Central memory CD4-positive, alpha-beta T cell (primary cell): ENCODE data around the gene FER.
"Not testable (repeated sequence)": the region's sequence is repeated elsewhere in the genome, so short reads cannot be mapped to it uniquely, and the experiment has no call there.

ENCODE experiments used
- DNase-seq: peaks from one replicate; pipeline ENCODE4 v3.0.0; 2022

The FER gene

DNA sequence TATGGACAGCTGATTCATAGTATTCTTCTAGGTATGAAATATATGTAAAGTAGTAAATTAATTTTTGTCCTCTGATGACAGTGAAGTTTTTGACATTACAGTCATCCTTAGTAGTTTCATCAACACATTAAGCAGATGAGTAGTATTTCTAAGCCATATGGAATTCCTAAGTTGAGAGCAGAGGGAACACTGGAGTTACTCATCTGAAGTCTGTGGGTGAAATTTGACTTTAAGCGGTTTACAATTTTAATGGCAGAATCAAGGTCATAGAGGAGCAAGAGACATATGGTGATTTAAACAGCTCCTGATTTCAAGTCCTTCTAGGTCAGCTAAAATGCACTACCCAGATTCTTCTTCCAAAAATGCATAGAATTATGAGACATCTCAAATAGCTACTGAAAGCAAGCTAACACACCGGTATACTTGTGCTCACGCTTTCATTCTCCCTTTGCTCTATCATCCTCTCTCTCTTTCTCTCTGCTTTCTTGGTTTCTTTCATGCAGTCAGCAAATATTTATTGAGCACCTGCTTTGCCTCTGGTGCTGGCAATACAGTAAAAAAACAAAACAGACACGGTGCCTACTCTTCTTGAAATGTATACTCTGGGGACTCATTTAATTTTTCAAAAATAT lies 235.9 kb downstream of the FER start:
- DNase-seq: no peak

DNA sequence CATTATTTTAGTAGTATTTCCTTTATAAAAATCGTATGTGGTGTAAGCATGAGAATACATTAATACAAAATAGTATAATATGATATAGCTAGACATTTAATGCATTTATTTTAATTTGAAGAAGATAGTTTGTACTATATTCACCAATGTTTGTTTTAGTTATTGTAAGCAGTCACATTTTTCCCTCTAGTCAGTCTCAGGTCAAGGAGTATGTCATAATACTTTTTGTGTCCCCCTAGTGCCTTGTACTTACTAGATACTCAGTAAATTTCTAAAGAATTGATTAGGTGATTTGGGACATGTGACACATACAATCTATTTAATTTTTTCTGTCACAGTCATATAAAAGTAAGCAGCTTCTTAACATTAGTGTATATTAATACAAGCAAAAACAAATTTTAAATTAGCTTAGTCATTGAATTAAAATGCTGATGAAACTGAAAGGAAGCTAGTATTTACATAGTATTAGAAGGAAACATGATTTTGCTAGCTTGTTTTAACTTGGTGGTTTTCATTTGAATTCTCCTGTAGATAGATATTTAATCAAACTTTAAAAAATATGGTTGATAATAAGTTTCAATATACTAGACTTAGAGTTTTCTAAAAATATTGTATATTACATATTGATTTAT lies 242.2 kb downstream of the FER start:
- no peak for DNase-seq

DNA sequence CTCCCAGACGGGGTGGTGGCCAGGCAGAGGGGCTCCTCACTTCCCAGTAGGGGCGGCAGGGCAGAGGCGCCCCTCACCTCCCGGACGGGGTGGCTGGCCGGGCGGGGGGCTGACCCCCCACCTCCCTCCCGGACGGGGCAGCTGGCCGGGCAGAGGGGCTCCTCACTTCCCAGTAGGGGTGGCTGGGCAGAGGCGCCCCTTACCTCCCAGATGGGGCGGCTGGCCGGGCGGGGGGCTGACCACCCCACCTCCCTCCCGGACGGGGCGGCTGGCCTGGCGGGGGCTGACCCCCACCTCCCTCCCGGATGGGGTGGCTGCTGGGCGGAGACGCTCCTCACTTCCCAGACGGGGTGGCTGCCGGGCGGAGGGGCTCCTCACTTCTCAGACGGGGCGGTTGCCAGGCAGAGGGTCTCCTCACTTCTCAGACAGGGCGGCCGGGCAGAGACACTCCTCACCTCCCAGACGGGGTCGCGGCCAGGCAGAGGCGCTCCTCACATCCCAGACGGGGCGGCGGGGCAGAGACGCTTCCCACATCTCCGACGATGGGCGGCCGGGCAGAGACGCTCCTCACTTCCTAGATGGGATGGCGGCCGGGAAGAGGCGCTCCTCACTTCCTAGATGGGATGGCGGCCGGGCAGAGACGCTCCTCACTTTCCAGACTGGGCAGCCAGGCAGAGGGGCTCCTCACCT lies 244.8 kb downstream of the FER start:
- not testable (repeated sequence) for DNase-seq

DNA sequence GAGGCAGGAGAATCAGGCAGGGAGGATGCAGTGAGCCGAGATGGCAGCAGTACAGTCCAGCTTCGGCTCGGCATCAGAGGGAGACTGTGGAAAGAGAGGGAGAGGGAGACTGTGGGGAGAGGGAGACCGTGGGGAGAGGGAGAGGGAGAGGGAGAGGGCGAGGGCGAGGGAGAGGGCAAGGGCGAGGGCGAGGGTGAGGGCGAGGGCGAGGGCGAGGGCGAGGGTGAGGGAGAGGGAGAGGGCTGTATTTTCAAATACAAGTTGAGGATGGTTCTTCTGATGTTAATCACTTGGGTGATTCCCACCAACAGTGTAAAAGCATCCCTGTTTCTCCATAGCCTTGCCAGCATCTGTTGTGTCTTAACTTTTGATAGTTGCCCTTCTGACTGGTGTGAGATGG lies 245.7 kb downstream of the FER start:
- DNase-seq: not testable (repeated sequence)

DNA sequence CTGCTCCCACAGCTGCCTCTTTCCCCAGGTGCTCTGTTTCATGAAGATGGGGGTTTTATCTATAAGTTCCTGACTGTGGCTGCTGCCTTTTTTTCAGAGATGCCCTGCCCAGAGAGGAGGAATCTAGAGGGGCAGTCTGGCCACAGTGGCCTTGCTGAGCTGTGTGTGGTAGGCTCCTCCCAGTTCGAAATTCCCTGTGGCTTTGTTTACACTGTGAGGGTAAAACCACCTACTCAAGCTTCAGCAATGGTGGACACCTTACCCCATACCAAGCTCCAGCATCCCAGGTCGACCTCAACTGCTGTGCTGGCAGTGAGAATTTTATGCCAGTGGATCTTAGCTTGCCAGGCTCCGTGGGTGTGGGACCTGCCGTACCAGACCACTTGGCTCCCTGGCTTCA lies 250.0 kb downstream of the FER start:
- DNase-seq: no peak

DNA sequence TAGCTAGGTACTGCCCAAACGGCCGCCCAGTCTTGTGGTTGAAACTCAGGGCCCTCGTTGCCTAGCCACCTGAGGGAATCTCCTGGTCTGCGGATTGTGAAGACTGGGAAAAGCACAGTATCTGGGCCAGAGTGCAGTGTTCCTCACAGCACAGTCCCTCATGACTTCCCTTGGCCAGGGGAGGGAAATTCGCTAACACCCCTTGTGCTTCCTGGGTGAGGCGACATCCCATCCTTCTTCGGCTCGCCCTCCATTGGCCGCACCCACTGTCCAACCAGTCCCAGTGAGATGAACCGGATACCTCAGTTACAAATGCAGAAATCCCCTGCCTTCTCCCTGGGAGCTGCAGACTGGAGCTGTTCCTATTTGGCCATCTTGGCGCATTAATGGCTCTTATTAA lies 250.5 kb downstream of the FER start:
- DNase-seq: no peak

DNA sequence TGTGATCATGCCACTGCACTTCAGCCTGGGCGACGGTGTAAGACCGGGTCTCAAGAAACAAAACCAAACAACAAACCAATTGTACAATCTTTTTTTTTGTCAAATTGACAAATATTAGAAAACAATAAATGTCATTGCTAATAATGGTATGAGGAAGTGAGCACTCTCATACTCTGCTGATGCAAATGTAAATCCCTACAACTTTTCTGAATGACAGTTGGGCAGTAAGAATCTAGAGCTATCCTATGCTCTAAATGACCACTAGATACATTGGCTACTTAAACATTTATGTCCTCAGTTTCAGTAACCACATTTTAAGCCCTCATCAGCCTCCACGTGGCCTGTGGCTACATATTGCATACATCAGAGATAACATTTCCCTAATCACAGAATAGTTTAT lies 256.2 kb downstream of the FER start:
- no peak for DNase-seq

DNA sequence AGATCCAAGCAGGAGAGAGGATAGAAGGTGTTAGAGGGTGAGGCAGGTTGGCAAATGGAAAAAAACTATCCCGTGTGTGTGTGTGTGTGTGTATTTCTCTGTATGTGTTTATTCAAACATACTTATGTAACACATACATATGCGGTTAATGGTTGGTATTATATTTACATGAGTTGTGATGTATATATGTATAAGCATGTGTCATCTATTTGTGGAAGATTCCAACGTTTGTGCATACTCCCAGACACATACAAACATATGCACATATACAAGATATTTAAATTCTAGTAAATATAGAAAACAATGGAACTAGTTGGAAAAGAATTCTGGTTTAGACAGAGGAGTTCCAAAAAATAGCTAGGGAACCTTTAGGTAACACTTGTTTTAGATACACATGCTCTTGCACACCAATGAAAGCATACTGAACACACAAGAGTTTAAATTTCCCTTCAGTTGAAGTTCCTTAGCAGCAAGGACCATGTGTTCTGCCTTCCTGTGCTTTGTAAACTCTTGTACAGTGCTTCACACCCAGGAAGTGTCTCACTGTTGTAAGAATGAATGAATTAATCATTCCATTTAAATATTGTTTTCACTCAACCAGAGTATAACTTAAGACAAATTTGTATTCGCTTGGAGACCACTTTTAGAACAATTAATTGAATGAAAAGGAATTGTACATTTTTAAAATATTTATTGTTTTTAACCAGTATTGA lies 257.8 kb downstream of the FER start:
- no peak for DNase-seq

DNA sequence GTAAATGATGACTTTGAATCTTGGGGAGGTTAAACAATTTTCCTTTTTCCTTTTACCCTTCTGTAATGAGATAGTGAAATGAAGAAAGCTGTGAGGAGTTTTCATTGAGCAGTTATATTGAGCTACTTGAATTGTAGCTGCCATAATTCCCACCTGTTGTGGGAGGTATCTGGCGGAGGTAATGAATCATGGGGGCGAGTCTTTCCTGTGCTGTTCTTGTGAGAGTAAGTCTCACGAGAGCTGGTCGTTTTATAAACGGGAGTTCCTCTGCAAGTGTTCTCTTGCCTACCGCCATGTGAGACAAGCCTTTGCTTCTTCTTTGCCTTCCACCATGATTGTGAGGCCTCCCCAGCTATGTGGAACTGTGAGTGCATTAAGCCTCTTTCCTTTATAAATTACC lies 258.4 kb downstream of the FER start:
- DNase-seq: no peak

DNA sequence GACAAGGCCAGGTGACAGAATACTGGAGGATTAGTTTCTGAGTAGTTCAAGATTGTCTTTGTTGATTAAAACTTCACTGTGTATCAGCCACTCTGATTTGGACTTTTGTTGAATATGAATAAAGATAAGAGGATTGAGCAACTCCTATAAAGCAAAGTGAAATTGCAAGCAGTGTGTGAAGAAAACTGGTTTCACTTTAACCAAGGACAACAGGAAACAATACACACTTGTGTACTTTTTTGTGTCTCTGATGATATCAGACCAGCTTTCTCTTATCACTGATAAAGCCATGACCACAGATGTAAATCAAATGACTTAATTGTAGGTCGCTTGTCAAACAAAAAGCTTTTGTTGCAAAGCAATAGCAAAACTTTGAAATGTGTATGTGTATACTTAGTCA lies 268.6 kb downstream of the FER start:
- no peak for DNase-seq

DNA sequence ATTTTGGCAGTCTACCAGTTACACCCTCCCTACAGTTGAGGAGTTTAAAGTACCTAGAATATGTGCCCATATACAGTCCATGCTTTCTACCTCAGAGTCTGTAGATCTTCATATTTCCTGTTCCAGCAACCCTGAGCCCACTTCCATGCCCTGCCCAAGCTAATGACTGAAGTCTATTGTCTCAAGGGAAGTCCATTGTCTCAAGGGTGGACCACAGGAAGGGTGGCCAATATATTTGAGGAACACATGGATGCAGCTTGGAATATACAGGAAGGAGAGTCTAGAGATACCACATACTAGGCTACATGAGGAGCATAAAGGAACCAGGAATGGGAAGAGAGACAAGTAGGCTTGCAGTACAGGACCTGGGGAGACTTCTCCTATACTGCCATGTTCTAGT lies 274.4 kb downstream of the FER start:
- no peak for DNase-seq

DNA sequence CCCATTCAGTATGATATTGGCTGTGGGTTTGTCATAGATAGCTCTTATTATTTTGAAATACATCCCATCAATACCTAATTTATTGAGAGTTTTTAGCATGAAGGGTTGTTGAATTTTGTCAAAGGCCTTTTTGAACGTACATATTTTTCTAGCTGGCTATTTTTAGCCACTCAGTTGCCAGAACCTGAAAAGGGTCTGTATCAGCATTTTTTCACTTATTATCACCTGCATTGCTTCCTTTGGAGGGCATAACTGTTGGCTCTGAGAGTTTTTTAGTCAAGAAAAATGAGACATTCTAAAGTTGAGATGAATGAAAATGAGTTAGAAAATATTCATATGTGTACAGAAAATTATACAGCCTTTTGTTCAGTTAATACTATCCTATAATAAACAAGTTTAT lies 278.0 kb downstream of the FER start:
- not testable (repeated sequence) for DNase-seq

DNA sequence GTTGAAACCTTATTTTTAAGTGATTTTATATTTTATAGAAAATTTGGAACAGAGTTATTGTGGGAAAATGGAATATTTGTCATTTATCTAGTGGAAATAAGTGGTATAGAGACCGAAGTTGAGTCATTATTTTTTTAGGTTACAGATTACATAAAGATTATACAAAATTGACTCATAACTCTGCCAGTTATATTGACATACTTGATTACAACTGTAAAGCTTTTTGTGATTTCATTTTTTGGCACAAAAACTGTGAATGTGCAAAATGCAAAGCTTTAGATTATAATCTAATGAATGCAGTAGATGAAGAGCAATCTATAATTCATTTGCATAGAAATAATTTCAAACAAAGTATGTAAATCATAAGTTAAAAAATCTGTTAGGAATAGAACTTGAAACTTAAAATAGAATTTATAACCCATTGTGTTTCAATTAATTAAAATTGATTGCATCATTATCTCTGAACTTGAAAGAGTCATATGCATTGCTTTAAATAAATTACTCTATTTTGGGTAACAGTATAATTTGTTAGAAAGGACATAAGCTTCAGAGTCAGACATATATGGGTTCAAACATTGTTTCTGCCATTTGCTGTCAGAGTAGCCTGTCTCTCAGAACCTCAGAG lies 280.4 kb downstream of the FER start:
- no peak for DNase-seq

DNA sequence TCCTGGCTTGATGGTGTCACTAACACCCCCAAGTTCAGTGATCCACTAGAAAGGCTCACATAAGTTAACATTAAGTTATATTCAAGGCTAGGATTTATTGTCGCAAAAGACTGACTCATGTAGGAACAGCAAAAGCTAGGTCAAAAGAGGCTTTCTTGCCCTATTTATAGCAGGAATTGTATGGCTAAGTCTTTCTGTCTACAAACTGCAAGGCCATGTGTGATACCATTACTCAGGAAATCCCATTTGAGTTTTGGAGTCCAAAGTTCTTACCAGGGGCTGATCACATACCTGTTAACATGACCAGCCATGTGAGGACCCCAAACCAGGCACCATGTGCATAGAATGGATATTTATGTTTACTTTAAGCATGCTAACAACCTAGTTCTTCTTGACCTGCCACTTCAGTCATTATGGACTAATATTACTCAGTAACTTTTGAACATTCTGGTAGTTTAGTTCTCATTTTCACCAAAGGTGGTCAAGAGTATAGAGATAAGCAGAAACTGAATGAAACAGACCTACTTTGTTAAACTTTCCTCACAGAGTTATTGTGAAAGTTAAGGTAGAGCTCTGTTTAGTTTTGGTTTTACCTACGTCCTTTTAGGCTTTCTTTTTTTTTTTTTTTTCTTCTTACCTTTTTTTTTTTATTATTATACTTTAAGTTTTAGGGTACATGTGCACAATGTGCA lies 281.1 kb downstream of the FER start:
- DNase-seq: no peak

DNA sequence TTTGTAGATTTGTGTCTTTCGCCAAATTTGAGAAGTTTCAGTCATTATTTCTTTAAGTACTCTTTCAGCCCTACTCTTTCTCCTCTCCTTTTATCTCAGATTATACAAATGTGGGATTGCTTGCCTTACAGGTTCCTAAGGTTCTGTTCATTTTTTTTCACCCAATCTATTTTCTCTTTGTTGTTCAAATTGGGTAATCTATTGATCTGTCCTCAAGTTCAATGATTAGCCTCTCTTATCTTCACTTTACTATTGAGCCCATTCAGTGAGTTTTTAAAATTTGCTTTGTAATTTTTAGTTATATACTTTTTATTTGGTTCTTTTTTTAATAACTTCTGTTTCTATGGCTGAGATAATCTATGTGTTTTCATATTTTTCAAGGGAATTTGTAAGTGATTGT lies 282.1 kb downstream of the FER start:
- DNase-seq: no peak

DNA sequence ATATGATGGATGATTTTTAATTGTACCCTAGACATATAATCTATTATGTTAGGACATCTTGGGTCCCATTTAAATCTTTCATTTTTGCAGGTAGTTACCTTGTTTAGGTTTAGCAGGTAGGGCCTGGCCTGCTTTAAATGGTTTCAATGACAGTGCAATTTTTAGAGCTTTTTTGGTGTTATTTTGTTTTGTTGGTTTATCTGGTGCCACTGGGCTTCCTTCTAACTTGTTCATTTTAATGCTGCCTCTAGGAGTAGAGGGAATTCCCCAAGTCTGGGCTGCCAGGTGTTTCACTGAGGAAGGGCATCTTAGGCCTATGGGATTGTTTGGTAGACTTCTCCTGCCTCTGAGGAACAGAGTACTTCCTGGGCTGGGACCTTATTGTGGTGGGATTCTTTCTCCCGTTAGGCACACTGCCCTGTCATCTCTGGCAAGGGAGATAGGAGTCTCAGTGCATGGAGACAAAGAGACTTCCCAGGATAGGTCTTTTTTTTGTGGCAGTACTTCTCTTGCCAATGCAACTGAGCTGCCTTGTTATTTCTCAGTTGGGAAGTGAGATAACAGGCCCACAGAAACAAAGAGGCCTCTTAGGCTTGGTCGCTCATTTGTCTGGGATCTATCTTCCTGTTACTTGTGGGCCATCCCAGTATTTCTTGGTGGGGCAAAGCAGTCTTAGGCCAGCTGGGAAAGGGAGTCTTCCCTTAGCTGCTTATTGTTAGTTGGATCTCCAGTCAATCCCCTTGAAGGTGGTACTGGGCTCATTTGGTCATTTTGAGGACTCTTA lies 282.9 kb downstream of the FER start:
- no peak for DNase-seq

DNA sequence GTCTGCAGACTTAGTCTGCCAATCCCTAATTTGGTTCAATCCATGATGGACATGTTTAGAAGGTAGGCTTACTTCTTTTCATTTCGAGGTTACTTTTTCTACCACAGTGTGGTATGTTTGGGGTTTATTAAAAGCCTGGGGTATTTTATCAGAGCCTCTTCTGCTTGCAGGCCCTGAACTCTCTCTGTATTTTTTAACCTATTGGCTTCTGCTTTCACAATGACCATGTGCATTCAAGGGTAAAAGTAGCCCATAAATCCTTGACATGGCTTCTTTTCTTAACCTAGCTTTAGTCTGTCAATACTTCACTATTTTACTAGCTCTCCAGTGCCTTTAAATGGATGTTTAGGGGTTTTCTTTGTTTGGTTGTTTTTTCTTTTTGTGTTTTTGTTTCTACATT lies 286.6 kb downstream of the FER start:
- DNase-seq: no peak

DNA sequence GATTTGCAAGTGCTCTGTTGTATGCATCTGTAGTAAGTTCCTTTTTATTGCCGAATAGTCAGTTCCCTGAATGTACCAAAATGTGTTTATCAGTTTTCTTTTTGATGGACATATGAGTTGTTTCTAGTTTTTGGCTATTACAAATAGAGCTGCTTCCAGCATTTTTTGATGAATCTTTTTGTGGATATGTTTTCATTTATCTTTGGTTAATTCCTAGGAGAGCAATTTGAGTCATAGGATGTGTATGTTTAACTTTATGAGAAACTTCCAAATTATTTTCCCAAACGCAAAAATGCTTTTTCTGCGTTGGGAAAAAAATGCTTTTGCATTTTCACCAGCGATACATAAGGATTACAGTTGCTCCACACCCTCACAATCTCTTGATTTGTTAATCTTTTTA lies 287.7 kb downstream of the FER start:
- no peak for DNase-seq

DNA sequence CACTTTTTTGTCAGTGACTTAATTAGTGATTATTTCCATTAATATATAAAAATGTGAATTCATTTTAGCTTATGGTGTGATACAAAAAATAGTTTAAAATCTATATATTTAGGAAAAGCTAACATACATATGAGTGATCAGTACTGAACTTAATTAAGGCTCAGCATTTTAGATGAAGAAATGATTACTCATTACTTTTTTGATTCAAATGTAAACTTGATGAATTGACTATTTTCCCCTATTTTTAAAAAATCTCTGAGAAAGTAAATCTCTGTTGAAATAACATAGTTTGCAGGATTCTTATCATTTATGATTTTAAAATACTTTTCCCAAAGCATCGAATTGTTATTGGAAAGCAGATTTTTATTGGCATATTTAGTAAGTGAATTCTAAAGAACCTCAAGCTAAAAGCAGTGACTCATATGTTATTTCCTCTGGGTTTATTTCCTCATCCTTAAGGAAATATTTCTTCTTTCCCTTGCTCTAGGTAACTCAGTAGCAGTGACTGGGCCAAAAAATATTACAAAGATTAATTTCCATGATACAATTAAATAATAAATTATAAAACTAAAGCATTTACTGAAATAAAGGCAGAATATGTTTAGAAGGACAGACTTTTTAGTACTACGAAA lies 290.6 kb downstream of the FER start:
- no peak for DNase-seq

DNA sequence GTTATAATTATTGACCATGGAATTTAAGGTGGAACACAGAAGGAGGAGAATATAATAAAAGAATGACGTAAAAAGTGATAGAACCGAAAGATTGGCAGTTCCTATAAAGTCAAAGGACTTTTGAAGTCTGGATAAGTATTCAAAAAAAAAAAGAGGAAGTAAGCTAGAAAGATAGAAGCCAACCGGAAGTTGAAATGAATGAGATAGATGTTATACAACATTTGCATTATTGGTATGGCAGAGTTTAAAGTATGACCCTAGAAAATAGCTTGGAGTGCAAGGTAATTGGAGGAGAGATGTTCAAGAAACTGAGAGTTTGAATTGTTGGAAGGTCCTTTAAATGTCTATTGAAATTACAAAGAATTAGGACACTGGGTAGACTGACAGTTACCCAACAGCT lies 293.6 kb downstream of the FER start:
- DNase-seq: no peak

DNA sequence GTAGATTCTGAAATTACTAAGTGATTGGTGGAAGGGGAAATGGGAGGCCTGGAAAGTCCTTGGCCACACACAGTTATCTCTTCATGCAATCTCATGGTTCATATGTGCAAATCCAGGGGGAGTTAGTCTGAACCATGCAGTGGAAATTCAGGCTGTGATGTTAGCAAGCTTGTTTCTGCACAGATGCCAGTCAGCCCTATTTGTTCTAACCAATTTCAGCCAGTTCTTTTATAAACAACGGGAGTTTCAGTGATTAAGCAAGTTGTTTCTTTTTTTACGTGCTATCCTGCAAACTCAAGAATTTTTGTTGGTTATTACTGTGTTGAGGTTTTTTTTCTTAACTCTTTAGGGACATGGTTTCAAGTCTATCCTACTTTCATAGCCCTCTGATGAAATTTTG lies 298.0 kb downstream of the FER start:
- no peak for DNase-seq
